K562 (cell line): ENCODE measurements around the gene SPSB1. TPM values are rescaled to one million over a fixed set of nuclear protein-coding genes. Genes with fewer than 3 reads are reported as not detected.
A peak's percentile ranks its signal among the peaks of the same experiment; 100 is the strongest.

Experiments
- ATAC-seq: fragments of 200-7000 bp; cut with Tn5 transposase; 3 replicates; pipeline ENCODE4 v1.9.1; 2020; ENCODE audit warnings: moderate library complexity
- BruUV-seq: library from RNA; stranded (reverse); fragments of 400-500 nt; replicated peaks from 2 replicates; lab custom pipeline; 2021; lab: Mats Ljungman, UMichigan
- CTCF ChIA-PET: fragments of 300-600 bp; formaldehyde crosslinking; extraction: SDS; loops from one replicate; lab custom pipeline; 2021; ENCODE audit warnings: low intra/inter-chr PET ratio; lab: Yijun Ruan, JAX
- POLR2A ChIA-PET: fragments of 300-600, 350-650 bp; sonication (Branson Sonifier 250); formaldehyde crosslinking; extraction: SDS; loops from one replicate; lab custom pipeline; 2021; ENCODE audit warnings: antibody characterized with exemption, inconsistent platforms; lab: Yijun Ruan, JAX
- DNase-seq, 4 experiments: peaks; one replicate each; pipeline versions ENCODE4 v3.0.0 to v3.0.0-alpha.2; 2011 to 2018; ENCODE audit warnings: low spot score in 3 of 4, mixed read lengths in 3 of 4; ENCODE audit errors: extremely low read depth in 1 of 4
- FAIRE-seq: peaks from 2 replicates; lab custom pipeline; 2011; peaks lifted over from hg19 to GRCh38; lab: Jason Lieb, UNC
- H2AFZ ChIP-seq: 2 replicates; pipeline ENCODE4 v1.6.0; 2011; ENCODE audit warnings: low read depth, low read length, control low read depth, inconsistent platforms
- H3K27ac ChIP-seq: fragments of 200-600 bp; 3 replicates; pipeline ENCODE4 v1.8.0; 2011; ENCODE audit warnings: low read depth, mild to moderate bottlenecking, control low read depth, inconsistent platforms, low read length, moderate library complexity, mixed read lengths; ENCODE audit errors: extremely low read depth
- H3K27me3 ChIP-seq, 2 experiments: fragments of 300-600 bp in 1 of 2; 2 replicates in 1 of 2; 3 replicates in 1 of 2; pipeline versions ENCODE4 v1.6.0 to v1.8.0; 2011; ENCODE audit warnings: inconsistent platforms in 2 of 2, low read length in 2 of 2, mild to moderate bottlenecking in 1 of 2, mixed read lengths in 1 of 2, moderate library complexity in 1 of 2; ENCODE audit not compliant: control insufficient read depth in 2 of 2, insufficient read depth in 2 of 2
- H3K36me3 ChIP-seq: fragments of 300-600 bp; 3 replicates; pipeline ENCODE4 v1.8.0; 2011; ENCODE audit warnings: mild to moderate bottlenecking, low read length, inconsistent platforms; ENCODE audit not compliant: control insufficient read depth, insufficient read depth
- H3K4me1 ChIP-seq, 2 experiments: fragments of 200-600 bp in 1 of 2; replicated peaks in 1 of 2; 2 replicates in 1 of 2; 3 replicates in 1 of 2; pipeline versions ENCODE4 v1.5.1 to v1.8.0; 2011; ENCODE audit warnings: inconsistent platforms in 2 of 2, low read length in 2 of 2, mild to moderate bottlenecking in 1 of 2, mixed read lengths in 1 of 2, moderate library complexity in 1 of 2; ENCODE audit not compliant: control insufficient read depth in 2 of 2, insufficient read depth in 2 of 2
- H3K4me2 ChIP-seq: 2 replicates; pipeline ENCODE4 v1.6.1; 2011; ENCODE audit warnings: low read length, control low read depth, inconsistent platforms, mixed read lengths; ENCODE audit not compliant: insufficient read depth
- H3K4me3 ChIP-seq: fragments of 200-600 bp; sonication (generic), shearing (Covaris generic); 2 replicates; pipeline ENCODE4 v1.5.1; 2016; ENCODE audit warnings: control low read depth, inconsistent platforms
- H3K79me2 ChIP-seq: fragments of 200-600 bp; 3 replicates; pipeline ENCODE4 v1.8.0; 2011; ENCODE audit warnings: low read length, inconsistent platforms; ENCODE audit not compliant: control insufficient read depth, insufficient read depth
- H3K9ac ChIP-seq, 2 experiments: 2 replicates each; pipeline versions ENCODE4 v1.6.0 to v1.6.1; 2011; ENCODE audit warnings: low read depth in 2 of 2, low read length in 2 of 2, control low read depth in 1 of 2, inconsistent platforms in 1 of 2, mild to moderate bottlenecking in 1 of 2, mixed read lengths in 1 of 2; ENCODE audit not compliant: insufficient read depth in 1 of 2
- H3K9me1 ChIP-seq: one replicate; pipeline ENCODE4 v1.6.0; 2011; ENCODE audit warnings: inconsistent platforms, mild to moderate bottlenecking, low read length, moderate library complexity; ENCODE audit not compliant: control insufficient read depth, insufficient read depth
- H3K9me3 ChIP-seq: replicated peaks from 2 replicates; pipeline ENCODE4 v1.5.1; 2011; ENCODE audit warnings: low read depth, low read length, inconsistent platforms; ENCODE audit not compliant: control insufficient read depth, insufficient read depth
- H4K20me1 ChIP-seq: replicated peaks from 2 replicates; pipeline ENCODE4 v1.6.1; 2011; ENCODE audit warnings: low read length, inconsistent platforms, mixed read lengths; ENCODE audit not compliant: control insufficient read depth, insufficient read depth
- BACH1 ChIP-seq: fragments of 200-800 bp; sonication (Bioruptor generic); IDR thresholded peaks from 2 replicates; pipeline ENCODE4 v1.6.1; 2016; ENCODE audit warnings: missing genetic modification characterization, missing compliant biosample characterization
- KDM2B ChIP-seq: fragments of 250-450 bp; sonication (Bioruptor Pico); IDR thresholded peaks from 2 replicates; pipeline ENCODE4 v1.8.0; 2021; ENCODE audit warnings: mild to moderate bottlenecking, moderate library complexity
- MAFF ChIP-seq: IDR thresholded peaks from 2 replicates; pipeline ENCODE4 v1.6.1; 2012; ENCODE audit warnings: low read length, improper control_type of control experiment
- MAFG ChIP-seq: fragments of 450-650 bp; conservative IDR thresholded peaks from 2 replicates; pipeline ENCODE4 v1.6.1; 2016; ENCODE audit warnings: missing genetic modification characterization, missing compliant biosample characterization
- MBD1 ChIP-seq: fragments of 250-450 bp; sonication (Bioruptor Pico); IDR thresholded peaks from 2 replicates; pipeline ENCODE4 v1.8.0; 2022; ENCODE audit warnings: inconsistent platforms
- MEF2D ChIP-seq: conservative IDR thresholded peaks from 2 replicates; pipeline ENCODE4 v1.6.1; 2016; ENCODE audit warnings: low read depth, missing genetic modification characterization, missing compliant biosample characterization
- NCOR1 ChIP-seq: fragments of 450-650 bp; IDR thresholded peaks from 2 replicates; pipeline ENCODE4 v1.6.1; 2016; ENCODE audit warnings: mild to moderate bottlenecking, moderate library complexity
- NFE2 ChIP-seq: IDR thresholded peaks from 2 replicates; pipeline ENCODE4 v1.6.1; 2014; ENCODE audit warnings: antibody characterized with exemption, low read depth
- NR4A1 ChIP-seq, 2 experiments: fragments of 250-450 bp in 1 of 2; fragments of 450-650 bp in 1 of 2; sonication (Bioruptor Pico) in 1 of 2; IDR thresholded peaks; 2 replicates each; pipeline versions ENCODE4 v1.4.0 to v1.6.1; 2016 to 2020; ENCODE audit warnings: mild to moderate bottlenecking in 2 of 2, missing compliant biosample characterization in 1 of 2, missing genetic modification characterization in 1 of 2, moderate library complexity in 1 of 2
- RBFOX2 ChIP-seq: fragments of 200-400 bp; formaldehyde crosslinking; IDR thresholded peaks from 2 replicates; pipeline ENCODE4 v1.6.1; 2017; ENCODE audit warnings: low read depth, mild to moderate bottlenecking, low read length, moderate library complexity
- RBM15 ChIP-seq: fragments of 200-400 bp; formaldehyde crosslinking; IDR thresholded peaks from 2 replicates; pipeline ENCODE4 v1.6.1; 2018; ENCODE audit warnings: mild to moderate bottlenecking, low read length, moderate library complexity; ENCODE audit not compliant: insufficient read depth
- RNF2 ChIP-seq: sonication (generic); IDR thresholded peaks from 2 replicates; pipeline ENCODE4 v1.6.1; 2016
- SMARCA4 ChIP-seq: fragments of 450-650 bp; IDR thresholded peaks from 2 replicates; pipeline ENCODE4 v1.6.1; 2016
- SPI1 ChIP-seq: IDR thresholded peaks from 2 replicates; pipeline ENCODE4 v1.6.1; 2011; ENCODE audit warnings: low read depth, low read length, control low read depth, borderline replicate concordance
- TAF9B ChIP-seq: fragments of 450-650 bp; IDR thresholded peaks from 2 replicates; pipeline ENCODE4 v1.6.1; 2018; ENCODE audit warnings: mild to moderate bottlenecking; ENCODE audit not compliant: partially characterized antibody
- ZNF696 ChIP-seq: fragments of 250-450 bp; sonication (Bioruptor Pico); conservative IDR thresholded peaks from 2 replicates; pipeline ENCODE4 v1.4.0; 2020; ENCODE audit warnings: mild to moderate bottlenecking, moderate library complexity
- WGBS: fragments of 100-300 bp; shearing (Covaris generic); methylation state at CpG from one replicate; pipeline ENCODE4 v1.1.6; 2016; ENCODE audit warnings: low coverage, mixed read lengths; ENCODE audit not compliant: insufficient coverage; ENCODE audit errors: missing lambda C conversion rate; 5-methylcytosine and 5-hydroxymethylcytosine counted together
- in situ Hi-C: fragments of 300-500 bp; cut with MboI; formaldehyde crosslinking; loops from 4 replicates; pipeline ENCODE4 v1.15.0; 2018; ENCODE audit warnings: inconsistent platforms, mixed read lengths
- intact Hi-C: fragments of 100-400 bp; cut with micrococcal nuclease; formaldehyde crosslinking; loops from 2 replicates; pipeline ENCODE4 v1.14.2; 2022
- polyA plus RNA-seq, 8 experiments: library from polyadenylated mRNA; depleted of rRNA in 4 of 8; stranded (reverse) in 5 of 8; unstranded in 3 of 8; fragments of >200 nt; fragmentation: Nextera tagmentation in 2 of 8; fragmentation: Illumina TruSeq in 1 of 8; extraction: Ambion mirVana in 2 of 8; extraction: Trizol in 1 of 8; gene quantifications; 2 replicates each; pipeline versions ENCODE4 v1.2.1 to v1.2.3, GENCODE V29; 2011 to 2014; ENCODE audit warnings: inconsistent platforms in 1 of 8, missing spikeins in 1 of 8
- total RNA-seq, 7 experiments: library from RNA; depleted of rRNA in 6 of 7; stranded (reverse); fragments of >200 nt in 6 of 7; fragmentation: Illumina TruSeq in 2 of 7; extraction: Trizol in 2 of 7; gene quantifications; 2 replicates each; pipeline versions ENCODE4 v1.2.1 to v1.2.3, GENCODE V29; 2011 to 2021; ENCODE audit warnings: low replicate concordance in 1 of 7
- TF ChIP-seq, protein P1 (sequence below), 3 experiments: fragments of 200-800 bp in 1 of 3; sonication (Bioruptor generic) in 1 of 3; sonication (generic) in 1 of 3; formaldehyde crosslinking in 1 of 3; IDR thresholded peaks; 2 replicates each; pipeline versions ENCODE4 v1.6.1 to v1.8.0; 2016 to 2022; ENCODE audit warnings: mild to moderate bottlenecking in 2 of 3, missing compliant biosample characterization in 2 of 3, missing genetic modification characterization in 2 of 3, missing genetic modification reagents in 1 of 3

The SPSB1 gene
- total and polyA plus RNA-seq, 9 of the 15 experiments (the other 6 are each of a cell fraction or from before 2014, with no cell fraction given), result 0.06 to 0.35 (median 0.14) TPM; not detected in 6

DNA sequence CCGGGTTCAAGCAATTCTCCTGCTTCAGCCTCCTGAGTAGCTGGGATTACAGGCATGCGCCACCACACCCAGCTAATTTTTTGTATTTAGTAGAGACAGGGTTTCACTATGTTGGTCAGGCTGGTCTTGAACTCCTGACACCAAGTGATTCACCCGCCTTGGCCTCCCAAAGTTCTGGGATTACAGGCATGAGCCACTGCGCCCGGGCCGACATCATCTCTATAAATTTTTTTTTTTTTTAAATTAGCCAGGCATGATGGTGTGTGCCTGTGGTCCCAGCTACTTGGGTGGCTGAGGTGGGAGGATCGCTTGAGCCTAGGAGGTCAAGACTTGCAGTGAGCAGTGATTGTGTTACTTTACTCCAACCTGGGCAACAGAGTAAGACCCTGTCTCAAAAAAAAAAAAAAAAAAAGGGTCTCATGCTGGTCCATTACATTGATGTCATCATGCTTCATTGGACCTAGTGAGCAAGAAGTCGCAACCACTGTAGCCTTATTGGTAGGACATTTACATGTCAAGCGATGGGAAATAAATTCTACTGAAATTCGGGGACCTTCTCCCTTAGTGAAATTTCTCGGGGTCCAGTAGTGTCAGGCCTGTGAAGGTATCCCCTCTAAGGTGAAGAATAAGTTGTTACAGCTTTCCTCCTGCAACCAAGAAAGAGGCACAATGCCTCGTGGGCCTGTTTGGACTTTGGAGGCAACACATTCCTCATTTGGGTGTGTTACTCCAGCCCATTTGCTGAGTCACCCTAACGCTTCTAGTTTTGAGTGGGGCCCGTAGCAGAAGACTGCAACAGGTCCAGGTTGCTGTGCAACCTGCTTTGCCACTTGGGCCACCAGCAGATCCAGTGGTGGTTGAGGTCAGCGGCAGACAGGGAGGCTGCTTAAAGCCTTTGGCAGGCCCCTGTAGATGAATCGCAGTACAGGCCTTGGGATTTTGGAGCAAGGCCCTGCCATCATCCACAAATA, 7.2 kb downstream of the SPSB1 start (continued):
- TF ChIP-seq MBD1 (peak; percentile 85), MAFG (tag) (peak; percentile 98), MEF2D (tag) (0 out of 2 replicates have a peak, but pooled peaks have one; percentile 29), SMARCA4 (peak; percentile 88), BACH1 (tag) (peak; percentile 93), NFE2 (peak; percentile 99)
- TF ChIP-seq, all 486 proteins: peak for 69; not testable (repeated sequence) for 417

GRCh38 chr1:9300573-9300972, 7.9 kb downstream of the SPSB1 start:
- intact Hi-C loops (no loop called here), in situ Hi-C loops (no loop called here)
- Histone ChIP-seq H3K9ac (0 out of 4 replicates have a peak overlapping the region, but pooled peaks of 1 of the 2 experiments have one; percentile 1), H3K4me1 (peaks cover 3 to 11% of the 10 kb centered on the region in 2 experiments; a peak in 4 of 5 replicates), H3K79me2 (no peaks in the 10 kb centered on the region), H2AFZ (peak overlapping the region; percentile 84), H3K9me1 (no peaks in the 10 kb centered on the region), H3K4me3 (no peak overlapping the region), H3K9me3 (no peaks in the 10 kb centered on the region), H3K27ac (peak overlapping the region; percentile 50; the same call in 2 of the 3 replicates), H4K20me1 (no peaks in the 10 kb centered on the region), H3K27me3 (peaks cover 18 to 41% of the 10 kb centered on the region in 2 experiments), H3K4me2 (peak overlapping the region; percentile 51; the same call in 1 of the 2 replicates), H3K36me3 (no peaks in the 10 kb centered on the region)
- no TSS peak for BruUV-seq
- ATAC-seq (peak; percentile 10; the same call in 2 of the 3 replicates), DNase-seq (no peak), FAIRE-seq (no peak)
- ChIA-PET CTCF (no interaction called here), POLR2A (interaction anchor here (0.9 to 1.6 kb wide), 3 partner anchors 10 to 18 kb away, joined by 3 to 6 read pairs (median 4); no protein-coding TSS in a partner anchor)
- 62% methylated on average over 6 of the region's 6 CpGs for WGBS
- TF ChIP-seq NR4A1 (CRISPR knock-in tag; IDR thresholded peaks at IDR 0.05), result no peak
- TF ChIP-seq NR4A1 (tag; IDR thresholded peaks at IDR 0.05), result 0 out of 2 replicates have a peak, but pooled peaks have one; percentile 14
- no peak for TF ChIP-seq NCOR1
- TF ChIP-seq RBFOX2, result no peak
- TF ChIP-seq KDM2B (CRISPR knock-in tag), result no peak
- TF ChIP-seq RBM15, result no peak
- no peak for TF ChIP-seq TAF9B
- TF ChIP-seq, protein P1, sequence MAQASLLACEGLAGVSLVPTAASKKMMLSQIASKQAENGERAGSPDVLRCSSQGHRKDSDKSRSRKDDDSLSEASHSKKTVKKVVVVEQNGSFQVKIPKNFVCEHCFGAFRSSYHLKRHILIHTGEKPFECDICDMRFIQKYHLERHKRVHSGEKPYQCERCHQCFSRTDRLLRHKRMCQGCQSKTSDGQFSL (CRISPR knock-in tag; IDR thresholded peaks at IDR 0.05), result no peak
- TF ChIP-seq, protein P1 (tag; IDR thresholded peaks at IDR 0.05), result 0 out of 4 replicates have a peak, but pooled peaks of 1 of the 2 experiments have one; percentile 2
- TF ChIP-seq RNF2, result no peak
- no peak for TF ChIP-seq ZNF696
- no peak for TF ChIP-seq MAFF
- peak; percentile 34; the same call in 1 of the 2 replicates for TF ChIP-seq SPI1
